Neural cell (in vitro differentiated cells): ENCODE data around the gene SLC26A9. TPM values are rescaled to one million over a fixed set of nuclear protein-coding genes. Genes with fewer than 3 reads are reported as not detected.

Source experiments
- H2AFZ ChIP-seq: fragments of 200-600, 300-800 bp; sonication (generic), shearing (Covaris generic); 2 replicates; pipeline ENCODE4 v1.6.0; 2014; ENCODE audit warnings: low read depth, mild to moderate bottlenecking, antibody characterized with exemption, low read length, moderate library complexity
- H3F3A ChIP-seq: fragments of 200-600 bp; shearing (Covaris generic); 2 replicates; pipeline ENCODE4 v1.6.1; 2016; ENCODE audit warnings: mild to moderate bottlenecking, moderate library complexity, mixed read lengths, antibody characterized with exemption, low read length; ENCODE audit not compliant: insufficient read depth, poor library complexity, severe bottlenecking
- H3K27ac ChIP-seq: fragments of 200-600, 300-800 bp; sonication (generic), shearing (Covaris generic); 2 replicates; pipeline ENCODE4 v1.5.1; 2014; ENCODE audit warnings: mild to moderate bottlenecking, low read length, moderate library complexity
- H3K27me3 ChIP-seq: fragments of 300-800, 200-600 bp; sonication (generic), shearing (Covaris generic); 2 replicates; pipeline ENCODE4 v1.6.0; 2014; ENCODE audit warnings: mild to moderate bottlenecking, low read depth, low read length, moderate library complexity; ENCODE audit not compliant: insufficient read depth
- H3K36me3 ChIP-seq: fragments of 300-800, 200-600 bp; sonication (generic), shearing (Covaris generic); 2 replicates; pipeline ENCODE4 v1.5.1; 2014; ENCODE audit warnings: mild to moderate bottlenecking, antibody characterized with exemption, low read length, moderate library complexity; ENCODE audit not compliant: insufficient read depth
- H3K4me2 ChIP-seq: fragments of 300-800, 200-600 bp; sonication (generic), shearing (Covaris generic); 2 replicates; pipeline ENCODE4 v1.6.0; 2014; ENCODE audit warnings: mild to moderate bottlenecking, low read length
- H3K4me3 ChIP-seq: fragments of 300-800, 200-600 bp; sonication (generic), shearing (Covaris generic); 2 replicates; pipeline ENCODE4 v1.5.1; 2014; ENCODE audit warnings: mild to moderate bottlenecking, low read length, moderate library complexity
- H3K79me2 ChIP-seq: fragments of 200-600 bp; shearing (Covaris generic); replicated peaks from 2 replicates; pipeline ENCODE4 v1.6.0; 2014; ENCODE audit warnings: mild to moderate bottlenecking, low read length, moderate library complexity; ENCODE audit not compliant: insufficient read depth
- H3K9ac ChIP-seq: fragments of 300-800, 200-600 bp; sonication (generic), shearing (Covaris generic); 2 replicates; pipeline ENCODE4 v1.6.1; 2016; ENCODE audit warnings: mild to moderate bottlenecking, low read length, mixed read lengths
- H3K9me2 ChIP-seq: fragments of 200-600 bp; shearing (Covaris generic); 2 replicates; pipeline ENCODE4 v1.6.1; 2016; ENCODE audit warnings: mild to moderate bottlenecking, low read length, mixed read lengths; ENCODE audit not compliant: insufficient read depth
- H3K9me3 ChIP-seq: fragments of 200-600, 300-800 bp; sonication (generic), shearing (Covaris generic); 2 replicates; pipeline ENCODE4 v1.6.1; 2016; ENCODE audit warnings: mild to moderate bottlenecking, mixed run types, low read length, moderate library complexity, mixed read lengths
- H4K20me1 ChIP-seq: fragments of 200-600 bp; shearing (Covaris generic); 2 replicates; pipeline ENCODE4 v1.6.1; 2016; ENCODE audit warnings: mild to moderate bottlenecking, mixed run types; ENCODE audit not compliant: insufficient read depth
- CTCF ChIP-seq: fragments of 450-650 bp; IDR thresholded peaks from 2 replicates; pipeline ENCODE4 v1.5.1; 2014; ENCODE audit warnings: antibody characterized with exemption, mild to moderate bottlenecking, moderate library complexity; ENCODE audit not compliant: poor library complexity, severe bottlenecking
- EP300 ChIP-seq: fragments of 450-650 bp; conservative IDR thresholded peaks from 2 replicates; pipeline ENCODE4 v1.6.1; 2014; ENCODE audit warnings: antibody characterized with exemption, mild to moderate bottlenecking, moderate library complexity; ENCODE audit not compliant: poor library complexity, severe bottlenecking
- EZH2 ChIP-seq: fragments of 200-600, 300-800 bp; shearing (Covaris generic), sonication (generic); IDR thresholded peaks from 2 replicates; pipeline ENCODE4 v1.6.1; 2014; ENCODE audit warnings: antibody characterized with exemption, low read length, borderline replicate concordance, mild to moderate bottlenecking; ENCODE audit not compliant: insufficient read depth, poor library complexity, severe bottlenecking
- MXI1 ChIP-seq: fragments of 450-650 bp; conservative IDR thresholded peaks from 2 replicates; pipeline ENCODE4 v1.6.1; 2014; ENCODE audit warnings: antibody characterized with exemption, mild to moderate bottlenecking; ENCODE audit not compliant: poor library complexity, severe bottlenecking
- POLR2AphosphoS5 ChIP-seq: IDR thresholded peaks from 2 replicates; pipeline ENCODE4 v1.6.1; 2012
- RAD21 ChIP-seq: fragments of 450-650 bp; conservative IDR thresholded peaks from 2 replicates; pipeline ENCODE4 v1.6.1; 2014; ENCODE audit warnings: antibody characterized with exemption, mild to moderate bottlenecking, moderate library complexity
- REST ChIP-seq: IDR thresholded peaks from 2 replicates; pipeline ENCODE4 v1.6.1; 2012; ENCODE audit warnings: borderline replicate concordance
- SMC3 ChIP-seq: fragments of 450-650 bp; conservative IDR thresholded peaks from 2 replicates; pipeline ENCODE4 v1.6.1; 2014; ENCODE audit warnings: antibody characterized with exemption, mild to moderate bottlenecking, moderate library complexity; ENCODE audit not compliant: poor library complexity
- TAF1 ChIP-seq: IDR thresholded peaks from 2 replicates; pipeline ENCODE4 v1.6.1; 2012; ENCODE audit warnings: low read depth
- polyA plus RNA-seq: library from polyadenylated mRNA; depleted of rRNA; stranded (reverse); fragments of >200 nt; gene quantifications from 2 replicates; pipeline ENCODE4 v1.2.3, GENCODE V29; 2014

The SLC26A9 gene
- polyA plus RNA-seq, 1 donor from 2014 or later = not detected

- Histone ChIP-seq H4K20me1 (no peaks in the 10 kb centered on the region), H3K9me2 (no peaks in the 10 kb centered on the region), H3K27ac (no peak overlapping the region), H3K4me2 (no peak overlapping the region), H3K36me3 (no peaks in the 10 kb centered on the region), H2AFZ (no peak overlapping the region), H3F3A (no peaks in the 10 kb centered on the region), H3K9ac (no peak overlapping the region), H3K4me3 (no peak overlapping the region), H3K79me2 (no peaks in the 10 kb centered on the region), H3K9me3 (no peaks in the 10 kb centered on the region), H3K27me3 (no peaks in the 10 kb centered on the region)
- TF ChIP-seq SMC3 (no peak), POLR2AphosphoS5 (no peak), RAD21 (no peak), EZH2 (no peak), CTCF (no peak), EP300 (no peak), REST (no peak), TAF1 (no peak), MXI1 (no peak)
These were observed 6.9 kb downstream of the SLC26A9 start for GRCh38 chr1:205936311-205936710.

- Histone ChIP-seq H3F3A (no peaks in the 10 kb centered on the region), H3K36me3 (no peaks in the 10 kb centered on the region), H3K27me3 (no peaks in the 10 kb centered on the region), H3K79me2 (no peaks in the 10 kb centered on the region), H3K4me2 (no peak overlapping the region), H3K9ac (no peak overlapping the region), H3K9me3 (no peaks in the 10 kb centered on the region), H4K20me1 (no peaks in the 10 kb centered on the region), H3K9me2 (no peaks in the 10 kb centered on the region), H3K27ac (no peak overlapping the region), H3K4me3 (no peak overlapping the region), H2AFZ (no peak overlapping the region)
- TF ChIP-seq EZH2 (no peak), RAD21 (no peak), REST (no peak)
These were observed 7.4 kb downstream of the SLC26A9 start for GRCh38 chr1:205935869-205936268.
